Occipital lobe (tissue), 2 donors: Measurements from ENCODE around the gene ATOSB. TPM values are rescaled to one million over a fixed set of nuclear protein-coding genes. Genes with fewer than 3 reads are reported as not detected.

Source experiments
- DNase-seq: peaks from one replicate; lab custom pipeline; 2025; lab: John Stamatoyannopoulos, UW
- total RNA-seq: library from RNA; depleted of rRNA; stranded (reverse); fragments of >200 nt; gene quantifications from one replicate; pipeline ENCODE4 v1.2.3, GENCODE V29; 2014

Gene ATOSB
- total RNA-seq, 1 donor from 2014 or later: 11.4 TPM

GRCh38 chr9:35054871-35055644 lies 60.6 kb downstream of the ATOSB start:
- DNase-seq: no peak

GRCh38 chr9:35054185-35054835 lies 61.4 kb downstream of the ATOSB start:
- no peak for DNase-seq

Other genes with a start within 250 kb of the ATOSB start
- 25.6 TPM for gene PHF24, start 157.6 kb downstream of the ATOSB start, total RNA-seq
- gene DNAJB5, start 126.1 kb downstream of the ATOSB start, total RNA-seq: 47.9 TPM
- gene VCP, start 43.2 kb downstream of the ATOSB start, total RNA-seq: 171 TPM
- 31.7 TPM for gene FANCG, start 35.9 kb downstream of the ATOSB start, total RNA-seq
- gene PIGO, start 19.3 kb downstream of the ATOSB start, total RNA-seq: 9.4 TPM
- 48.7 TPM for gene STOML2, start 12.7 kb downstream of the ATOSB start, total RNA-seq
- gene UNC13B, start 46.1 kb upstream of the ATOSB start, total RNA-seq: 12.3 TPM